NCI-H526 (cell line): ENCODE data around the gene PPIP5K1.

Source experiments
- DNase-seq, 2 experiments: peaks; one replicate each; lab custom pipeline; 2025; lab: John Stamatoyannopoulos, UW

Gene PPIP5K1

DNA sequence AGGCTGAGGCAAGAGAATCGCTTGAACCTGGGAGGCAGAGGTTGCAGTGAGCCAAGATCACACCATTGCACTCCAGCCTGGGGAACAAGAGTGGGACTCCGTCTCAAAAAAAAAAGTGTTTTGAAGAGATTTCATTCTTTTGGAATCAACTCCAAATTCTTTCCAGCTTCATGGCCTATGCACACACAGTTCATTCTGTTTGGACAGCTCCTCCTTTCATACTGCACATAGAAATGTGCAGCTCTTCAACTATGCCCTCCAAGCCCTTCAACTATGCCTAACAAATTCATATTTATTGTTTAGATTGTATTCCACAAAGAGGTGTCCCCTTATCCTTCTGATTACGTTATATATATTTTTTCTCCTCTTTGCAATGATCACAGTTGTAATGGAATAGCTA is 101.2 kb downstream of the PPIP5K1 start:
- no peak for DNase-seq

DNA sequence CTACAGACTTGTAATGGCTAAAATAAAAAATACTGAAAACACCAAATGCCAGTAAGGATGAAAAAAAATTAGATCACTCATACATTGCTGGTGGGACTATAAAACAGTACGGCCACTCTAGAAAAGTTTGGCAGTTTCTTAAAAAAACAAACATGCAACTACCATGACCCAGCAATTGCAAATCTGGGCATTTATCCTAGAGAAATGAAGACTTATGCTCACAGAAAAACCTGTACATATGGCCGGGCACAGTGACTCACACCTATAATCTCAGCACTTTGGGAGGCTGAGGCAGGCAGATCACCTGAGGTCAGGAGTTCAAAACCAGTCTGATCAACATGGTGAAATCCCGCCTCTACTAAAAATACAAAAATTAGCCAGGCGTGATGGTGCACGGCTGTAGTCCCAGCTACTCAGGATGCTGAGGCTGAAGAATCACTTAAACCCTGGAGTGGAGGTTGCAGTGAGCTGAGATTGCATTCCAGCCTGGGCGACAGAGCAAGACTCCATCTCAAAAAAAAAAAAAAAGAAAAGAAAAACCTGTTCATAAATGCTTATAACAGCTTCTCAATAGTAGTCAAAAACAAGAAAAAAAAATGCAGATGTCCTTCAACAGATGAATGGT is 102.6 kb downstream of the PPIP5K1 start:
- DNase-seq: no peak

DNA sequence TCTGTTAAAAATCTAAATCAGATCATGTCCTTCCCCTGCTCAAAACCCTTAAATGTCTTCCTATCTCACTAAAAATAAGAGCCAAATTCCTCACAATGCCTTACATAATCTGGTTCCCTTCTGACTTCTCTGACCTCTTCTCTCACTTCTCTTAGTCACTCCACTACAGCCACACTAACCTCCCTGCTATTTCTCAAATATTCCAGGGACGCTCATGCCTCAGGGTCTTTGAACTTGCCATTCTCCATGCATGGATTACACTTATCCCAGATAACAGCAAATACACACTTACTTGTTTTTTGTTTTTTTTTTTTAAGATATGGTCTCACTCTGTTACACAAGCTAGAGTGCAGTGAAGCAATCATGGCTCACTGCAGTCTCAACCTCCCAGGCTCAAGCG is 105.6 kb downstream of the PPIP5K1 start:
- DNase-seq: no peak
